PC-3 (cell line): ENCODE results near the gene GNL2. TPM values are rescaled to one million over a fixed set of nuclear protein-coding genes. Genes with fewer than 3 reads are reported as not detected.

Experiments used
- ATAC-seq: fragments of 200-7000 bp; cut with Tn5 transposase; 2 replicates; pipeline ENCODE4 v1.9.1; 2020; ENCODE audit warnings: mild to moderate bottlenecking, moderate library complexity
- BruUV-seq: library from RNA; stranded (reverse); fragments of 400-500 nt; replicated peaks from 2 replicates; lab custom pipeline; 2021; lab: Mats Ljungman, UMichigan
- CTCF ChIA-PET: fragments of 300-600 bp; sonication (Branson Sonifier 250); formaldehyde crosslinking; loops from one replicate; lab custom pipeline; 2022; ENCODE audit warnings: antibody characterized with exemption; lab: Charles Lee
- POLR2A ChIA-PET: fragments of 300-600 bp; sonication (Branson Sonifier 250); formaldehyde crosslinking; loops from one replicate; lab custom pipeline; 2022; ENCODE audit warnings: antibody characterized with exemption; ENCODE audit not compliant: unreplicated experiment; lab: Charles Lee
- DNase-seq: peaks from one replicate; pipeline ENCODE4 v3.0.0-alpha.2; 2015
- H2AFZ ChIP-seq: fragments of 300-600 bp; sonication (generic); 2 replicates; pipeline ENCODE4 v1.6.0; 2016; ENCODE audit warnings: antibody characterized with exemption, low read length
- H3F3A ChIP-seq: fragments of 300-600 bp; sonication (generic); one replicate; pipeline ENCODE4 v1.6.0; 2017; ENCODE audit warnings: antibody characterized with exemption, low read length, control low read depth, mild to moderate bottlenecking; ENCODE audit not compliant: unreplicated experiment
- H3K27ac ChIP-seq: fragments of 300-600 bp; sonication (generic); 2 replicates; pipeline ENCODE4 v1.5.1; 2016; ENCODE audit warnings: mild to moderate bottlenecking, low read length
- H3K27me3 ChIP-seq: fragments of 300-600 bp; sonication (generic); 2 replicates; pipeline ENCODE4 v1.6.1; 2016; ENCODE audit warnings: low read length, mixed read lengths
- H3K36me3 ChIP-seq: fragments of 300-600 bp; sonication (generic); 2 replicates; pipeline ENCODE4 v1.6.1; 2016; ENCODE audit warnings: low read depth, mixed run types, low read length, mixed read lengths
- H3K4me1 ChIP-seq: fragments of 300-600 bp; sonication (generic); 2 replicates; pipeline ENCODE4 v1.5.1; 2016; ENCODE audit warnings: low read length; ENCODE audit not compliant: insufficient read depth
- H3K4me2 ChIP-seq: fragments of 300-600 bp; sonication (generic); 2 replicates; pipeline ENCODE4 v1.6.0; 2016; ENCODE audit warnings: low read length
- H3K4me3 ChIP-seq: fragments of 300-600 bp; sonication (generic); 2 replicates; pipeline ENCODE4 v1.5.1; 2016; ENCODE audit warnings: mild to moderate bottlenecking, low read length, mixed read lengths
- H3K79me2 ChIP-seq: fragments of 300-600 bp; sonication (generic); 2 replicates; pipeline ENCODE4 v1.6.1; 2017; ENCODE audit warnings: low read length, mixed read lengths
- H3K9ac ChIP-seq: fragments of 300-600 bp; sonication (generic); 2 replicates; pipeline ENCODE4 v1.6.0; 2016; ENCODE audit warnings: mild to moderate bottlenecking, low read length
- H3K9me2 ChIP-seq: fragments of 300-600 bp; sonication (generic); replicated peaks from 2 replicates; pipeline ENCODE4 v1.6.1; 2016; ENCODE audit warnings: mixed run types, low read length, mixed read lengths
- H3K9me3 ChIP-seq: fragments of 300-600 bp; sonication (generic); 2 replicates; pipeline ENCODE4 v1.6.1; 2016; ENCODE audit warnings: low read length, mixed read lengths
- H4K20me1 ChIP-seq: fragments of 300-600 bp; sonication (generic); 2 replicates; pipeline ENCODE4 v1.6.1; 2016; ENCODE audit warnings: low read length, mixed read lengths
- EZH2 ChIP-seq: fragments of 300-600 bp; sonication (generic); IDR thresholded peaks from one replicate; pipeline ENCODE4 v1.6.1; 2017; ENCODE audit warnings: antibody characterized with exemption, mild to moderate bottlenecking, low read length; ENCODE audit not compliant: unreplicated experiment
- EZH2phosphoT487 ChIP-seq: fragments of 300-600 bp; sonication (generic); IDR thresholded peaks from 2 replicates; pipeline ENCODE4 v1.6.1; 2018; ENCODE audit warnings: mild to moderate bottlenecking, antibody characterized with exemption, low read length, borderline replicate concordance
- intact Hi-C: fragments of 100-400 bp; cut with micrococcal nuclease; formaldehyde crosslinking; loops from 2 replicates; pipeline ENCODE4 v1.9.0; 2023
- total RNA-seq: library from RNA; depleted of rRNA; stranded (reverse); fragments of >200 nt; gene quantifications from 2 replicates; pipeline ENCODE4 v1.2.3, GENCODE V29; 2014
- TF ChIP-seq, protein P1 (sequence below): fragments of 300-600 bp; sonication (generic); conservative IDR thresholded peaks from 2 replicates; pipeline ENCODE4 v1.5.1; 2017; ENCODE audit warnings: antibody characterized with exemption, low read depth, mild to moderate bottlenecking, low read length

GNL2 gene
- total RNA-seq, 1 experiment from 2014 or later: 93.4 TPM

DNA sequence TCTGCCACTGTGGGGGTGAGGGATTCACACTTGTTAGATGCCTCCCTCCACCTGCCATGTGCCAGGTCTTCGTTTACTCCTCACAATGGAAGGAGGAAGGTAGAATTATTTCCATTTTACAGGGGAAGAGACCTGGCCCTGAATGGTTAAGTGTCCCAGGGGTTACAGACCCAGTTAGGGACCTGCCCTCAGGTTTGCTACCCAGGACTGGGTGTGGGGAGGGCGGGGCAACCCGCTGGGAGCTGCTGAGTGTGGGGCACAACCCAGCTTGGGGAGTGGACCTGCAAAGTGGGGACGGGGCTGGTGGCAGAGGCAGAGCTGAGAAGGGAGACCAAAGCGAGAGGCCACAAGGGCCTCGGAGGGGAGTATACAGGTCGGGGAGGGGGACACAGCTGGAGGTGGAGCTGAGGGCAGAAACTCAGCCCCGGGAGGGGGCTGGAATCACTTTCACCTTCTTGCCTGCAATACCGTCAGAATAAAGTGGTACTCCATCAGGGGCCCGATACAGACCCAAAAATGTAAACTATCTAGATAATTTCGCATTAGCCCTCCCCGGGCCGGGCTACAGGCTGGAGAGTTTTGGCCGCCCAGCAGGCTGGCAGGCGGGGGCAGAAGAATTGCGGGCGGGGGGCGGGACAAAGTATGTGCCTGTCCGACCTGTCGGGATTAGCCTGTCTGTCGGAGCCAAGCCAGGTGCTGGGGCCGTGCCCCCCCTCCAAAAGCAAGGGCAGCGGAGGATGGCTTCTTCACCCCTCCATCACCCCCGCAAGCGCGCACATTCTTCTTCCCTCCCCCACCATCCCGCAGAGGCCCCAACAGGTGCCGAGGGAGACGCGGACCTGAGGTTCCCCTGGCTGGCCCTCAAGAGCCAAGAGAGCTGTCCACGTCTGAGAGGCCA lies 37.6 kb upstream of the GNL2 start:
- Histone ChIP-seq H3K4me3 (no peak overlapping the region), H3K36me3 (no peaks in the 10 kb centered on the region), H3F3A (no peaks in the 10 kb centered on the region), H4K20me1 (peaks cover 3% of the 10 kb centered on the region; the same call in 1 of the 2 replicates), H2AFZ (no peak overlapping the region), H3K9me2 (no peaks in the 10 kb centered on the region), H3K79me2 (no peaks in the 10 kb centered on the region), H3K4me2 (no peak overlapping the region), H3K4me1 (no peaks in the 10 kb centered on the region), H3K27ac (no peak overlapping the region), H3K9me3 (no peaks in the 10 kb centered on the region), H3K9ac (no peak overlapping the region), H3K27me3 (peaks cover 95% of the 10 kb centered on the region)
- TF ChIP-seq, protein P1, sequence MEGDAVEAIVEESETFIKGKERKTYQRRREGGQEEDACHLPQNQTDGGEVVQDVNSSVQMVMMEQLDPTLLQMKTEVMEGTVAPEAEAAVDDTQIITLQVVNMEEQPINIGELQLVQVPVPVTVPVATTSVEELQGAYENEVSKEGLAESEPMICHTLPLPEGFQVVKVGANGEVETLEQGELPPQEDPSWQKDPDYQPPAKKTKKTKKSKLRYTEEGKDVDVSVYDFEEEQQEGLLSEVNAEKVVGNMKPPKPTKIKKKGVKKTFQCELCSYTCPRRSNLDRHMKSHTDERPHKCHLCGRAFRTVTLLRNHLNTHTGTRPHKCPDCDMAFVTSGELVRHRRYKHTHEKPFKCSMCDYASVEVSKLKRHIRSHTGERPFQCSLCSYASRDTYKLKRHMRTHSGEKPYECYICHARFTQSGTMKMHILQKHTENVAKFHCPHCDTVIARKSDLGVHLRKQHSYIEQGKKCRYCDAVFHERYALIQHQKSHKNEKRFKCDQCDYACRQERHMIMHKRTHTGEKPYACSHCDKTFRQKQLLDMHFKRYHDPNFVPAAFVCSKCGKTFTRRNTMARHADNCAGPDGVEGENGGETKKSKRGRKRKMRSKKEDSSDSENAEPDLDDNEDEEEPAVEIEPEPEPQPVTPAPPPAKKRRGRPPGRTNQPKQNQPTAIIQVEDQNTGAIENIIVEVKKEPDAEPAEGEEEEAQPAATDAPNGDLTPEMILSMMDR: no peak
- TF ChIP-seq EZH2: peak; percentile 85
- TF ChIP-seq EZH2phosphoT487: no peak
- ATAC-seq: no peak
- POLR2A ChIA-PET: no interaction called here
- intact Hi-C loops: no loop called here
- DNase-seq: no peak
- BruUV-seq: no TSS peak
- CTCF ChIA-PET: no interaction called here

DNA sequence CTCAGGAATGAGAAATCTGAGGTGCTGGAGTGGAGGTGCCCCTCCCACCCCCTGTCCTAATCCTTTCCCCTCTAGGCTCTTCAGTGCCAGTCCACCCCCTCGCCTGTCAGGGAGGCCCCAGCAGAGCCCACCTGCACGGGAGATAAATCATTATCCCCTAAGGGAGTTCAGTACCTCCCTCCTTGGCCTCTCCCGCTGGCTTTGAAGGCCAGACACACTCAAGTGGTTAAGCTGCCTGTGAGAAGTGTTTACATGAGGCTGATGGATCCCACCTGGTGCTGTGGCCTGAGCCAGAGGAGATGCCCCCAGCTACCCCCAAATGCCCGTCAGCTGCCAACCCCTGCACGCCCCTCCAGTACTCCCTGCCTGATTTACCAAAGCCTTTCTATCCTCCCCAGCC lies 35.3 kb upstream of the GNL2 start:
- H3K9me3 ChIP-seq: no peaks in the 10 kb centered on the region
- no peak overlapping the region for H2AFZ ChIP-seq
- intact Hi-C loops: no loop called here
- H4K20me1 ChIP-seq: peaks cover 3% of the 10 kb centered on the region; the same call in 1 of the 2 replicates
- H3K27me3 ChIP-seq: peaks cover 95% of the 10 kb centered on the region
- no TSS peak for BruUV-seq
- H3K79me2 ChIP-seq: no peaks in the 10 kb centered on the region
- CTCF ChIA-PET: no interaction called here
- H3K4me1 ChIP-seq: no peaks in the 10 kb centered on the region
- TF ChIP-seq EZH2 (no peak), EZH2phosphoT487 (no peak)
- TF ChIP-seq, protein P1: no peak
- ATAC-seq (no peak), DNase-seq (no peak)
- no peak overlapping the region for H3K27ac ChIP-seq
- H3K9ac ChIP-seq: no peak overlapping the region
- no peaks in the 10 kb centered on the region for H3K9me2 ChIP-seq
- POLR2A ChIA-PET: no interaction called here
- no peak overlapping the region for H3K4me3 ChIP-seq
- no peaks in the 10 kb centered on the region for H3K36me3 ChIP-seq
- no peaks in the 10 kb centered on the region for H3F3A ChIP-seq
- H3K4me2 ChIP-seq: no peak overlapping the region

DNA sequence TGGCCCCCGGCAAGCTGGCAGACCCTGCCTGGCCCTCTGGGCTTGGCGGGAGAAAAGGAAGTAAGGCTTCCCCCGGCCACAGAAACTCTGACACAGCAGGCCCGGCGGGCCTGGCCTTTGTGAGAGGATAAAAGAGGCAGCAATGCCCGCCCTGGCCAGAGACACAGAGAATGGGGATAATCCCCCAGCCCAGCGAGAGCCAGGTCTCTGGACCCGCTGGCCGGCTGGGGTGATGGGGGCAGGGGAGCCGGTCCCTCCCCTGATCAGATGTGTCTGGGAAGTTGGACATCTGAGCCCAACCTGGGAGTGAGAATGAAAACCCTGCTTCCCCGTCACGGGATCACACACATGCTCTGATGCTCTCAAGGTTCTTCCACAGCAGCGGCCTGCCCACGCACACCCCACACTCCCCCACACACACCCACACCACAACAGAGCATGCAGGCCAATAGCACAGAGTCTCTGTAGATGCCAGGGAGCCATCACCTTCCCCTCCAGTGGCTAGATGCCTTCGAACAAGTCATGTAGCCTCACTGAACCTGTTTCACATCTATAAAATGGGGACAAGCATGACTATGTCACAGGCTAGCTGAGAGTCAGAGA lies 34.8 kb upstream of the GNL2 start:
- H3K36me3 ChIP-seq: no peaks in the 10 kb centered on the region
- ATAC-seq: no peak
- H3F3A ChIP-seq: no peaks in the 10 kb centered on the region
- H3K9me2 ChIP-seq: no peaks in the 10 kb centered on the region
- no TSS peak for BruUV-seq
- H4K20me1 ChIP-seq: peaks cover 3% of the 10 kb centered on the region; the same call in 1 of the 2 replicates
- no peaks in the 10 kb centered on the region for H3K9me3 ChIP-seq
- H3K4me2 ChIP-seq: no peak overlapping the region
- no peak overlapping the region for H3K9ac ChIP-seq
- ChIA-PET POLR2A (no interaction called here), CTCF (no interaction called here)
- H3K27me3 ChIP-seq: peaks cover 92% of the 10 kb centered on the region
- intact Hi-C loops: no loop called here
- no peak for TF ChIP-seq EZH2
- no peak for TF ChIP-seq EZH2phosphoT487
- TF ChIP-seq, protein P1: no peak
- H3K4me1 ChIP-seq: no peaks in the 10 kb centered on the region
- no peaks in the 10 kb centered on the region for H3K79me2 ChIP-seq
- no peak overlapping the region for H3K27ac ChIP-seq
- no peak overlapping the region for H2AFZ ChIP-seq
- DNase-seq: no peak
- no peak overlapping the region for H3K4me3 ChIP-seq
